Peyer's patch (tissue), 4 donors: Measurements from ENCODE around the gene AKAP1. TPM values are rescaled to one million over a fixed set of nuclear protein-coding genes. Genes with fewer than 3 reads are reported as not detected.
A peak's percentile ranks its signal among the peaks of the same experiment; 100 is the strongest.

Source experiments
- DNase-seq, 3 donors: peaks; one replicate each; pipeline ENCODE4 v3.0.0-alpha.2; 2017 to 2019
- H3K27ac ChIP-seq, 4 donors: fragments of 200-600 bp; sonication (generic); one replicate each; pipeline ENCODE4 v1.5.1; 2016 to 2019
- H3K27me3 ChIP-seq, 2 donors: fragments of 200-600 bp; sonication (generic); one replicate each; pipeline ENCODE4 v1.5.1; 2019
- H3K36me3 ChIP-seq, 3 donors: fragments of 200-600 bp; sonication (generic); one replicate each; pipeline ENCODE4 v1.5.1; 2016 to 2019
- H3K4me1 ChIP-seq, 4 donors: fragments of 200-600 bp; sonication (generic); one replicate each; pipeline ENCODE4 v1.5.1; 2016 to 2019
- H3K4me3 ChIP-seq, 4 donors: fragments of 200-600 bp; sonication (generic); 1 replicate in 3 of 4; 2 replicates in 1 of 4; pipeline ENCODE4 v1.5.1; 2016 to 2019; ENCODE audit warnings: mild to moderate bottlenecking in 1 of 4
- H3K9me3 ChIP-seq, 4 donors: fragments of 200-600 bp; sonication (generic); one replicate each; pipeline ENCODE4 v1.5.1; 2016 to 2019; ENCODE audit warnings: mild to moderate bottlenecking in 1 of 4
- POLR2A ChIP-seq, 2 donors: fragments of 450-650 bp; IDR thresholded peaks; one replicate each; pipeline ENCODE4 v1.5.1; 2017; ENCODE audit warnings: antibody characterized with exemption in 2 of 2, mild to moderate bottlenecking in 2 of 2, moderate library complexity in 2 of 2
- total RNA-seq, 4 donors: library from RNA; depleted of rRNA; stranded (reverse); fragments of >200 nt; gene quantifications; one replicate each; pipeline ENCODE4 v1.1.0, GENCODE V29; 2016
- TF ChIP-seq, protein P1 (sequence below), 6 experiments: fragments of 450-650 bp in 4 of 6; fragments of 200-600 bp in 2 of 6; sonication (generic) in 1 of 6; IDR thresholded peaks; one replicate each; pipeline ENCODE4 v1.5.1; 2017 to 2019; ENCODE audit warnings: antibody characterized with exemption in 6 of 6, mild to moderate bottlenecking in 3 of 6, moderate library complexity in 1 of 6

Gene AKAP1
- total RNA-seq, 4 donors from 2014 or later: 123 to 203 (median 166) TPM

DNA sequence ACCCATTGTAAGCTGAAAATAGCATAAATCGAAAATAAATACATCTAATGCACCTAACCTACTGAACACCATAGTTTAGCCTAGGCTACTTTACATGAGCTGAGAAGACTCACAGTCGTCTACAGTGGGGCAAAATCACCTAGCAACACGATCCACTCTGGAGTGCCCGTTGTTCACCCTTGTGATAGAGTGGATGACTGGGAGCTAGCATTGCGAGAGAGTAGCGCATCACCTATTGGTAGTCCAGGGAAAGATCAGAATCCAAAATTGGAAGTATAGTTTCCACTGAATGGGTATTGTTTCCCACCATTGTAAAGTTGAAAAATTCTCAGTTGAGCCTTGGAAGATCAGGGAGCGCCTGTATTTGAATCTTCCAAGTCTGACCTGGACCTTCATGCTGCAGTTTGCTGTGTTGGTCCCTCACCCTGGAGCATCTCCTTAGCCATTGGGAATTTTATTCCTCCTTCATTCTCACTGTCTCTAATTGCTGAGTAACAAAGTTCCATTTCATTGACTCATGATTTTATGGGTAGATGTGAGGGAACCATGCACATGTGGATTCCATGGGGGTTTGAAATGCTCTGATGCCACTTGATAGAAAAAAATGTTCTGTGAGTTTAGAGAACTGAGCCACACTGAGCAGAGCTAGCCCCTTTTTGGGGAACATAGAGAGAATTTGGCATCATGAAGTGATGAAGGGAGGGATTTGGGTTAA lies 19.6 kb downstream of the AKAP1 start:
- Histone ChIP-seq H3K36me3 (peaks cover 0 to 6% (median 0%) of the 10 kb centered on the region in 3 donors), H3K4me1 (peaks cover 0 to 50% (median 0%) of the 10 kb centered on the region in 4 donors), H3K9me3 (no peaks in the 10 kb centered on the region), H3K4me3 (no peak overlapping the region), H3K27ac (no peak overlapping the region), H3K27me3 (no peaks in the 10 kb centered on the region)
- no peak for DNase-seq
- no peak for TF ChIP-seq POLR2A (IDR thresholded peaks at IDR 0.05)
- TF ChIP-seq, protein P1, sequence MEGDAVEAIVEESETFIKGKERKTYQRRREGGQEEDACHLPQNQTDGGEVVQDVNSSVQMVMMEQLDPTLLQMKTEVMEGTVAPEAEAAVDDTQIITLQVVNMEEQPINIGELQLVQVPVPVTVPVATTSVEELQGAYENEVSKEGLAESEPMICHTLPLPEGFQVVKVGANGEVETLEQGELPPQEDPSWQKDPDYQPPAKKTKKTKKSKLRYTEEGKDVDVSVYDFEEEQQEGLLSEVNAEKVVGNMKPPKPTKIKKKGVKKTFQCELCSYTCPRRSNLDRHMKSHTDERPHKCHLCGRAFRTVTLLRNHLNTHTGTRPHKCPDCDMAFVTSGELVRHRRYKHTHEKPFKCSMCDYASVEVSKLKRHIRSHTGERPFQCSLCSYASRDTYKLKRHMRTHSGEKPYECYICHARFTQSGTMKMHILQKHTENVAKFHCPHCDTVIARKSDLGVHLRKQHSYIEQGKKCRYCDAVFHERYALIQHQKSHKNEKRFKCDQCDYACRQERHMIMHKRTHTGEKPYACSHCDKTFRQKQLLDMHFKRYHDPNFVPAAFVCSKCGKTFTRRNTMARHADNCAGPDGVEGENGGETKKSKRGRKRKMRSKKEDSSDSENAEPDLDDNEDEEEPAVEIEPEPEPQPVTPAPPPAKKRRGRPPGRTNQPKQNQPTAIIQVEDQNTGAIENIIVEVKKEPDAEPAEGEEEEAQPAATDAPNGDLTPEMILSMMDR (IDR thresholded peaks at IDR 0.05): no peak

DNA sequence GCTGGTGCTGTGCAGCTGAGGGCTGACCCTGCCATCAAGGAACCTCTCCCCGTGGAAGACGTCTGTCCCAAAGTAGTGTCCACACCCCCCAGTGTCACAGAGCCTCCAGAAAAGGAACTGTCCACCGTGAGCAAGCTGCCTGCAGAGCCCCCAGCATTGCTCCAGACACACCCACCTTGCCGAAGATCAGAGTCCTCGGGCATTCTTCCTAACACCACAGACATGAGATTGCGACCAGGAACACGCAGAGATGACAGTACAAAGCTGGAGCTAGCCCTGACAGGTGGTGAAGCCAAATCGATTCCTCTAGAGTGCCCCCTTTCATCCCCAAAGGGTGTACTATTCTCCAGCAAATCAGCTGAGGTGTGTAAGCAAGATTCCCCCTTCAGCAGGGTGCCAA lies 20.5 kb downstream of the AKAP1 start:
- peak overlapping the region in 2 of 4 donors; percentile 16 to 84 for H3K27ac ChIP-seq
- no peaks in the 10 kb centered on the region for H3K27me3 ChIP-seq
- H3K4me1 ChIP-seq: peaks cover 0 to 52% (median 0%) of the 10 kb centered on the region in 4 donors
- no peak overlapping the region for H3K4me3 ChIP-seq
- peaks cover 0 to 6% (median 0%) of the 10 kb centered on the region in 3 donors for H3K36me3 ChIP-seq
- H3K9me3 ChIP-seq: no peaks in the 10 kb centered on the region
- DNase-seq: no peak
- TF ChIP-seq, protein P1 (IDR thresholded peaks at IDR 0.05): no peak
- TF ChIP-seq POLR2A (IDR thresholded peaks at IDR 0.05): no peak

DNA sequence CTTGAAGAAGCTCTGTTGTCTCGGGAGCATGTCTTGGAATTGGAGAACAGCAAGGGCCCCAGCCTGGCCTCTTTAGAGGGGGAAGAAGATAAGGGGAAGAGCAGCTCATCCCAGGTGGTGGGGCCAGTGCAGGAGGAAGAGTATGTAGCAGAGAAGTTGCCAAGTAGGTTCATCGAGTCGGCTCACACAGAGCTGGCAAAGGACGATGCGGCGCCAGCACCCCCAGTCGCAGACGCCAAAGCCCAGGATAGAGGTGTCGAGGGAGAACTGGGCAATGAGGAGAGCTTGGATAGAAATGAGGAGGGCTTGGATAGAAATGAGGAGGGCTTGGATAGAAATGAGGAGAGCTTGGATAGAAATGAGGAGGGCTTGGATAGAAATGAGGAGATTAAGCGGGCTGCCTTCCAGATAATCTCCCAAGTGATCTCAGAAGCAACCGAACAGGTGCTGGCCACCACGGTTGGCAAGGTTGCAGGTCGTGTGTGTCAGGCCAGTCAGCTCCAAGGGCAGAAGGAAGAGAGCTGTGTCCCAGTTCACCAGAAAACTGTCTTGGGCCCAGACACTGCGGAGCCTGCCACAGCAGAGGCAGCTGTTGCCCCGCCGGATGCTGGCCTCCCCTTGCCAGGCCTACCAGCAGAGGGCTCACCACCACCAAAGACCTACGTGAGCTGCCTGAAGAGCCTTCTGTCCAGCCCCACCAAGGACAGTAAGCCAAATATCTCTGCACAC lies 21.2 kb downstream of the AKAP1 start:
- H3K27ac ChIP-seq: peak overlapping the region in 3 of 4 donors; percentile 70 to 84 (median 79)
- H3K4me1 ChIP-seq: peaks cover 0 to 59% (median 0%) of the 10 kb centered on the region in 4 donors

DNA sequence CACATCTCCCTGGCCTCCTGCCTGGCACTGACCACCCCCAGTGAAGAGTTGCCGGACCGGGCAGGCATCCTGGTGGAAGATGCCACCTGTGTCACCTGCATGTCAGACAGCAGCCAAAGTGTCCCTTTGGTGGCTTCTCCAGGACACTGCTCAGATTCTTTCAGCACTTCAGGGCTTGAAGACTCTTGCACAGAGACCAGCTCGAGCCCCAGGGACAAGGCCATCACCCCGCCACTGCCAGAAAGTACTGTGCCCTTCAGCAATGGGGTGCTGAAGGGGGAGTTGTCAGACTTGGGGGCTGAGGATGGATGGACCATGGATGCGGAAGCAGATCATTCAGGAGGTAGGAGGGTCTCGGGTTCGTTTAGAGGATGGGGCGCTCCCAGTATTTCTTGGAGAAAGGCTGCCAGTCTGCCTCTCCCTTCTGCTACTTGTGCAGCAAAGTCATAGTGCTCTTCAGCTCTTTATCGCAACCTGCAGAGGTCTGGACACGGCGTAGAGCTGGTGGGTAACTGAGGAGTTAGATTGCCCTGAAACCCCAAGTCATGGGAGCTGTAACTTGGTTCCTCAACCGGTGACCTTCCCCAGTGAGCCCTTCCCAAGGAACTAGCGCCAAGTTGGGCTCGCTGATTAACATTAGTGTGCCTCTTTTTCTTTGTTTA lies 21.9 kb downstream of the AKAP1 start:
- Histone ChIP-seq H3K4me3 (no peak overlapping the region), H3K27ac (peak overlapping the region in 3 of 4 donors; percentile 70 to 84 (median 79)), H3K36me3 (peaks cover 0 to 15% (median 0%) of the 10 kb centered on the region in 3 donors), H3K27me3 (no peaks in the 10 kb centered on the region), H3K9me3 (no peaks in the 10 kb centered on the region), H3K4me1 (peaks cover 0 to 66% (median 0%) of the 10 kb centered on the region in 4 donors)
- TF ChIP-seq, protein P1 (IDR thresholded peaks at IDR 0.05): no peak
- no peak for TF ChIP-seq POLR2A (IDR thresholded peaks at IDR 0.05)
- DNase-seq: no peak

More for the DNA sequence above, 21.2 kb downstream of the AKAP1 start:
- H3K4me3 ChIP-seq: no peak overlapping the region
- H3K9me3 ChIP-seq: no peaks in the 10 kb centered on the region
- peak in 2 of 3 donors; percentile 53 to 70 for DNase-seq
- H3K36me3 ChIP-seq: peaks cover 0 to 8% (median 0%) of the 10 kb centered on the region in 3 donors
- H3K27me3 ChIP-seq: no peaks in the 10 kb centered on the region
- TF ChIP-seq POLR2A (IDR thresholded peaks at IDR 0.05): no peak
- TF ChIP-seq, protein P1 (IDR thresholded peaks at IDR 0.05): peak in 3 of 6 experiments; percentile 43 to 48 (median 47)

DNA sequence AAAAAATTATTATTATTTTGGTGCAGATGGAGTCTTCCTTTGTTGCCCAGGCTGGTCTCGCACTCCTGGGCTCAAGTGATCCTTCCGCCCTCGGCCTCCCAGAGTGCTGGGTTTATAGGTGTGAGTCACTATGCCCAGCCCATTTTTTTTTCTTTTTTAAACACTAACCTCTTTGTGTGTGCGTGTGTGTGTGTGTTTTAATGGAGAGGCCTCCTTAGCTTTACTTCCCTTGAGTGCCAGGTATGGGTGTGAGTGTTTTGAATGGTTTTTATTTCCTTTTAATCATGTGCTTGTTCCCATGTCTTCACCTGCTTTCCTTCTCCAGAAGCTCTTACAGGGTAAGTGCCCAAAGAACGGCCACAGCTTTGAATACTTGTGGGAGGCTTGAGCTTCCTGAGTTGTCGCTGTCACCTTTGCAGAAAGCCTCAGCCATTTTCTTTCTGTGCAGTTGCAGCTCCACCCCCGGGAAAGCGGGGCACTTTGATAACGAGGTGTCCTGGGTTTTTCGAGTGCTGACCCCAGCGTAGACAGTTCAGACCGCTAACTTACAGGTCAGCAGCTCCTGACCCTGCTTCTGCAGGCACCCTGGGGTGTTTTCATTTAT lies 22.6 kb downstream of the AKAP1 start:
- DNase-seq: peak in 2 of 3 donors; percentile 69 to 74
- H3K9me3 ChIP-seq: no peaks in the 10 kb centered on the region
- H3K4me1 ChIP-seq: peaks cover 0 to 66% (median 0%) of the 10 kb centered on the region in 4 donors
- peaks cover 0 to 21% (median 0%) of the 10 kb centered on the region in 3 donors for H3K36me3 ChIP-seq
- H3K4me3 ChIP-seq: peak overlapping the region in 2 of 4 donors; percentile 15 to 17
- peak in 1 of 2 donors; percentile 51 for TF ChIP-seq POLR2A (IDR thresholded peaks at IDR 0.05)
- TF ChIP-seq, protein P1 (IDR thresholded peaks at IDR 0.05): no peak
- H3K27ac ChIP-seq: peak overlapping the region in 3 of 4 donors; percentile 70 to 84 (median 79)
- H3K27me3 ChIP-seq: no peaks in the 10 kb centered on the region
